Right ventricle myocardium superior (tissue), 1 donor: Measurements from ENCODE around the gene DIP2C. TPM values are rescaled to one million over a fixed set of nuclear protein-coding genes. Genes with fewer than 3 reads are reported as not detected.
"Not testable (repeated sequence)": the region's sequence is repeated elsewhere in the genome, so short reads cannot be mapped to it uniquely, and the experiment has no call there.

ENCODE experiments used
- ATAC-seq: fragments of 200-7000 bp; cut with Tn5 transposase; one replicate; pipeline ENCODE4 v1.9.1; 2020; ENCODE audit warnings: mild to moderate bottlenecking; ENCODE audit not compliant: poor library complexity
- DNase-seq: peaks from one replicate; pipeline ENCODE4 v3.0.0-alpha.2; 2020
- intact Hi-C: fragments of 100-400 bp; cut with DNase I; formaldehyde crosslinking; loops from one replicate; pipeline ENCODE4 v1.11.2; 2022
- total RNA-seq: library from RNA; stranded (reverse); fragmentation: NEBNext Ultra II Directional; extraction: Animal tissue kit (Norgen Biotek cat#: 25700); gene quantifications from one replicate; pipeline ENCODE4 v1.2.1, GENCODE V29; 2021
- donor health status: DM: no; HTN: yes; CAD: no; lungs with severe emphysema.

DIP2C gene
- total RNA-seq, 1 donor from 2014 or later: 29.1 TPM

- DNase-seq (no peak), ATAC-seq (peak; percentile 68)
- intact Hi-C loops: no loop called here
Measured at GRCh38 chr10:480928-481552, 208.4 kb downstream of the DIP2C start.

GRCh38 chr10:480498-480927 lies 209.0 kb downstream of the DIP2C start:
- intact Hi-C loops: no loop called here
- DNase-seq: no peak
- ATAC-seq: no peak

- ATAC-seq, intact Hi-C loops, DNase-seq: not testable (repeated sequence)
Measured at GRCh38 chr10:479706-480497, 209.6 kb downstream of the DIP2C start.

DNA sequence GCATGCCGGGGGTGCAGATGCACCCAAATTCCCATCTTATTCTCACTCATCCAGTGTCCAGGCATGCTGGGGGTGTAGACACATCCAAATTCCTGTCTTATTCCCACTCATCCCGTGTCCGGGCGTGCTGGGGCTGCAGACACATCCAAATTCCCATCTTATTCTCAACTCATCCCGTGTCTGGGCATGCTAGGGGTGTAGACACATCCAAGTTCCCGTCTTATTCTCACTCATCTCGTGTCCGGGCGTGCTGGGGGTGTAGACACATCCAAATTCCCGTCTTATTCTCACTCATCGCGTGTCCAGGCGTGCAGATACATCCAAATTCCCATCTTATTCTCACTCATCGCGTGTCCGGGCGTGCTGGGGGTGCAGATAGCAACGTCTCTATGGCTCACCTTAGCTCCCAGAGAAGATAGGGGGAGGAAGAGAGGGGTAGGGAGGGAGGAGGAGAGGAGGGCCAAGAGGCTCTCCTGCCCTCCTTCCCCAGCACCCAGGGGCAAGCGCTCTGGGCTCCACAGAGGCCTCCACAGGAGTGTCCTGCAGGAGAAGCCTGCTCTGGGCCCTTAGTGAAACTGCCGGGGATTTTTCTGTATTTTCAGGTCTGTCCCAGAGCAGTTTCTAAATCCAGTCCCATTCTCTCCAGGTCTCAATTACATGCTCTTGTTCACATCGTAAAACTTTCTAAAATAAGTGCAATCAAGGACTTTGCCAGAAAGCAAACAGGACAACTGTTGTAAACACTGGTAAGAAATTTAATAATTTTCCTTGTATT lies 210.8 kb downstream of the DIP2C start:
- DNase-seq (no peak), ATAC-seq (no peak)
- intact Hi-C loops: no loop called here

GRCh38 chr10:477620-478019 lies 211.8 kb downstream of the DIP2C start:
- DNase-seq (no peak), ATAC-seq (no peak)
- intact Hi-C loops: no loop called here

GRCh38 chr10:476455-476780 lies 213.1 kb downstream of the DIP2C start:
- DNase-seq (no peak), ATAC-seq (no peak)
- intact Hi-C loops: no loop called here

DNA sequence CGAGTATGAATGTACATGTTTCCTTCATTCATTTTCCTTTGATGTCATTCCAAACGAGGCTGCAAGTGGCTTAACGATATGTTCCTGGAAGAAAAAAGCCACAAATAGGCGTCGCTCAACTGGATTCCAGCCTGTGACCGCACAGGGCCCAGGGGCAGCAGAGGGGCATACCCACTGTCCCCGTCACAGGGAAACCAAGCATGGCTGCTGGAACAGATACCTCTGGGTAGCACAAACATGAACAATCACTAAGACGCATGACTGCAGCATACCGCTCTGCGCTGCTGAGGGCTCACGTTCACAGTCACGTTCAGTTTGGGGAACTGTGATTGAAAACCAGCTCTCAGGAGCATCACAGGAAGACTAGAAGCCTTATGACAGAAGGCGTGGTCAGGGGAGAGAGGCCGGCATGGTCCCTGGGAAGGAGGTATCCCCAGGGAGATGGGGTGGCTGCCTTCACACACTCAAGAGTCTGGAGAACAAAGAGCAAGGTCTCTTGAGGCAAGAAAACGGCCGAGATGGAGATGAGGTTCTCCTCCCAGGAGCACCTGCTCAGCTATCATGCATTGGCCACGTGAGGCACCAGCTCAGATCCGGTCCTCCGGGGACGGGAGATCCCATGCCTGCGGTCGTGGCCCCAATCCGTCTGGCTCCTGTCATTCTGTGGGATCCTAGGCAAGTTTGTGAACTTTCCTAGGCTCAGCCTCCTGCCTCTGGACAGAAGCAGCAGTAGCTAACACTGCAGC lies 213.6 kb downstream of the DIP2C start:
- DNase-seq (no peak), ATAC-seq (no peak)

DNA sequence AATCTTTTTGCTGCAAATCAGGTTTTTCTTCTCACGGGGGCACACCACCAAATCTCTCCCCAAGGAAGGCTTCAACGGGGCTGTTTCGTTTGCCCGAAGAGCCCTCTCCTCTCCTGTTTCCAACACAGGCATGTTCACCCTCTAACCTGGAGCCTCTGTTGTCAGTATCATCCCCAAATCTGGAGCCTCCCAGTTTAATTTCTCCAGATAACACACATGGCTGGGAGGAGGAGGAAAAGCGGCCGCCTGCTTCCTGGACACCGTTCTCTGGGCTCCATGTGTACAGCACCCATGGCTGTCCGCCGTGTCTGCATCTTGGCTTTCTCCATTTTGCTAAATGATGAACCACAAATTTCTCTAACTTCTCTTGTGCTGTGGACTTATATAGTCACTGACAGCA lies 214.5 kb downstream of the DIP2C start:
- ATAC-seq: no peak
- intact Hi-C loops: no loop called here
- no peak for DNase-seq

More for the DNA sequence above, 213.6 kb downstream of the DIP2C start:
- intact Hi-C loops: no loop called here

GRCh38 chr10:474406-474805 lies 215.1 kb downstream of the DIP2C start:
- ATAC-seq: no peak
- no peak for DNase-seq
- intact Hi-C loops: no loop called here

DNA sequence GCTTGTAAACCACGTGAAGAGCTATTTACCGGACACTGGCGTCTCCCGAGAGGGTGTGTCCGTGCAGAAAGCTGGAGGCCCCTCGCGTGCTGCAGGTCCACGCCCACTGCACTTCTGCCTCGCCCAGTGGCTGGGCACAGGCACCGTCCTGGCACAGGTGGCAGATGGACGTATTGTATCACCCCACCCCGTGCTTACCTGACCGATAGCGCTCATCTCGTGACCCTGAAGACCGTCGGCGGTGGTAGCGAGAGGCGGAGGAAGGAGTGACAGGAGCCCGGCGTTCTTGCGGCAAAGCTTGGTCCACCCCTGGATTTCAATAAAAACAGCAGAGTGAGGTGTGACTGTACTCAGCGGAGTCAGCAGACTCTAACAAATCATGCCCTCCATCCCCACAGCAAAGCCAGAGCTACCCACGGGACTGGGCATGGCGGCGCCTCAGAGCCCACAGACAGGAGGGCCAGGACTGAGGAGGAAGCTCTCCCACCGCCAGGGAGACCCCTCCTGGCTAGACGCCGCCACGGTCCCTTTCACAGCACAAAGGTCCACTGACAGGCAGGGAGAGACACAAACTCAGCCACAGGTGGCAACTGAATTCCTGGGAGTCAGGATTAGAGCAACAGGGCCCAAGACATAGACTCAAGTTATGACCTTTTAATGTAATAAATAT lies 217.1 kb downstream of the DIP2C start:
- DNase-seq (no peak), ATAC-seq (no peak)
- intact Hi-C loops: no loop called here

DNA sequence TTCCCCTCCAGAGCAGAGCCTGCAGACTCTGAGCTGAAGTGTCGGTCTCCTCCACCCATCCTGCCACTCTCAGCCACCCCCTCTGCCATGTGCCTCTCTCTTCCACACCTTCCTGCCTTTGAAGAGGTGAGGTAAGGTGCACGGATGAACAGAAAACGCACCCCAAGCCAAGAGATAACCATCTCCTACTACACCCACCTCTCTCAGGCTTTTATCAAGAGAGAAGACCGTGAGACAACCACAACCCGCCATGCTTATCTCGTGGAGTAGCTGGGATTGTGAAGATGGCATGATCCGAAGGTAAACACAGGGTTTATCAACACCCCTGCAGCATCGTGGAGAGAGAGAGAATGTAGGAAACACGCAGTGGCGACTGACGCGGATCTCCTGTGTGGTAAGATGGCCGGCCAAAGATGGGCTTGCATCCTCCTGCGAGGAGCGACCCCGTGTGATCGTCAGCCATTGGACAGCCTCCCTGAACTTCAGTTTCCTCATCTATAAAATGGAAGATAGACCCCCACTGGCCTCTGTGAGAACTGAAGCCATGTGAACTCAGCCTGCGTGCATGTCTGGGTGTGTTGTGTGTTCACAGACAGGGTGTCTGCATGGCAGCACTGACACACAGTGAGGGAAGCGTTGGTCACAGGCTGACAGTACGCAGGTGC lies 219.0 kb downstream of the DIP2C start:
- ATAC-seq (no peak), DNase-seq (no peak)
- intact Hi-C loops: no loop called here

DNA sequence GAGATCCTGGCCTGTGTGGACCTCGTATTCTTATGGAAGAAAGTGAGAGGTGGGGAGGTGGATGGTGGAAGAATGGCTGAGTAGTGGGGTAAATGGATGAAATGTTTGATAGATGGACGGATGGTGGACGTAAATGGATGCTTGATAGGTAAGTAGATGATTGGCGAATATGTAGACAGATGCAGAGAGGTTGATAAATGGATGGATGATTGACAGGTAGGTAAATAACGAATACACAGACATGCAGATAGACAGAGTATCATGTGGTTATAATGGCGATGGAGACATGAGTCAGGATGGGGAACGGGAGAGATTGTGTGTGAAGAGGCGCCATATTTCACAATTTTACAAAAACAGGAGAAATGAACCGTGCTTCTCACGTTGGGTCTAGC lies 219.5 kb downstream of the DIP2C start:
- no peak for DNase-seq
- no peak for ATAC-seq
- intact Hi-C loops: no loop called here

DNA sequence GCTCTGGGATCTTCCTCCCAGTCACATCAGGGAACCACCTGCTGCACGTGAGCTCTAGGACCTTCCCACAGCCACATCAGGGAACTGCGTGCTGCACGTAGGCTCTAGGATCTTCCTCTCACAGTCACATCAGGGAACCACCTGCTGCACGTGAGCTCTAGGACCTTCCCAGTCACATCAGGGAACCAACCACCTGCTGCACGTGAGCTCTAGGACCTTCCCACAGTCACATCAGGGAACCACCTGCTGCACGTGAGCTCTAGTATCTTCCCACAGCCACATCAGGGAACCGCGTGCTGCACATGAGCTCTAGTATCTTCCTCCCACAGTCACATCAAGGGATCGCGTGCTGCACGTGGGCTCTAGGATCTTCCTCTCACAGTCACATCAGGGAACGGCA lies 229.7 kb downstream of the DIP2C start:
- intact Hi-C loops: no loop called here
- ATAC-seq (no peak), DNase-seq (no peak)

DNA sequence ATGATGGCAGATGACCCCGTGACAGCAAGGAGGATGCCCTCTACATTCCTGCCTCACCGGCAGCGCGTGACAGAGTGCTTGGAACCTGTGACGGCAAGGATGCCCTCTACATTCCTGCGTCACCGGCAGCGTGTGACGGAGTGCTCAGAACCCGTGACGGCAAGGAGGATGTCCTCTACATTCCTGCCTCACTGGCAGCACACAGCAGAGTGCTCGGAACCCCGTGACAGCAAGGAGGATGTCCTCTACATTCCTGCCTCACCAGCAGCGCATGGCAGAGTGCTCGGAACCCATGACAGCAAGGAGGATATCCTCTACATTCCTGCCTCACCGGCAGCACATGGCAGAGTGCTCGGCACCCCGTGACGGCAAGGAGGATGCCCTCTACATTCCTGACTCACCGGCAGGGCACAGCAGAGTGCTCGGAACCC lies 231.0 kb downstream of the DIP2C start:
- peak; percentile 26 for ATAC-seq
- intact Hi-C loops: no loop called here
- no peak for DNase-seq

- DNase-seq: no peak
Measured at GRCh38 chr10:456486-456885, 233.0 kb downstream of the DIP2C start.

GRCh38 chr10:454860-455259 lies 234.6 kb downstream of the DIP2C start:
- ATAC-seq: peak; percentile 69
- DNase-seq: peak; percentile 57
- intact Hi-C loops: no loop called here

More at GRCh38 chr10:456486-456885, 233.0 kb downstream of the DIP2C start:
- ATAC-seq: no peak
- intact Hi-C loops: no loop called here

DNA sequence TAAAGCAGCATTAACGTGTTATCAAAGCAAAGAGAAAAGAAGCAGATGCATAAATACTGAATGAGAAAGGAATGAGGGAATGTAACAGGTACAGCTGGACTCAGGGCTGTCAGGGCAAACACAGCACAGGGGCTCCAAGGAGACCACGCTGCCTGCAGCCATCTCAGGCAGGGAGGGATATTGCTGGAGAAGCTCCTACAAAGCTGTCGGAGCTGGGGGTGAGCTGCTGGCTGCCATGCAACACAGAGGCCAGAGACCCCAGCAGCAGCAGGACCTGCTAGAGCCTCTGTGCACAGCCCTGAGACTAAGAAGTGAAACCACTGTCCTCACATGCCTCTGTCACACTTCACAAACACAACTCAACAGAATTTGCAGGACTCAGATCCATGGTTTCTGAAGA lies 235.8 kb downstream of the DIP2C start:
- intact Hi-C loops: no loop called here
- ATAC-seq: no peak

More for the DNA sequence above, 235.8 kb downstream of the DIP2C start:
- no peak for DNase-seq
